K562 (cell line): ENCODE measurements around the gene PI4K2A. TPM values are rescaled to one million over a fixed set of nuclear protein-coding genes. Genes with fewer than 3 reads are reported as not detected.

Source experiments
- CREB3 ChIP-seq: fragments of 450-650 bp; conservative IDR thresholded peaks from 2 replicates; pipeline ENCODE4 v1.6.1; 2016; ENCODE audit warnings: missing genetic modification characterization, low read depth, mild to moderate bottlenecking, missing compliant biosample characterization, moderate library complexity
- FOXK1 ChIP-seq: sonication (generic); formaldehyde crosslinking; IDR thresholded peaks from 2 replicates; pipeline ENCODE4 v1.8.0; 2022; ENCODE audit warnings: missing genetic modification reagents, mild to moderate bottlenecking, borderline replicate concordance
- HES1 ChIP-seq: fragments of 450-650 bp; IDR thresholded peaks from 2 replicates; pipeline ENCODE4 v1.6.1; 2016; ENCODE audit warnings: low read depth, mild to moderate bottlenecking, moderate library complexity
- MAFG ChIP-seq: fragments of 450-650 bp; conservative IDR thresholded peaks from 2 replicates; pipeline ENCODE4 v1.6.1; 2016; ENCODE audit warnings: missing genetic modification characterization, missing compliant biosample characterization
- MEIS2 ChIP-seq: fragments of 450-650 bp; IDR thresholded peaks from 2 replicates; pipeline ENCODE4 v1.6.1; 2014; ENCODE audit warnings: mild to moderate bottlenecking; ENCODE audit not compliant: partially characterized antibody
- MNT ChIP-seq, 2 experiments: fragments of 450-650 bp; conservative IDR thresholded peaks; 2 replicates each; pipeline ENCODE4 v1.6.1; 2017; ENCODE audit warnings: mild to moderate bottlenecking in 2 of 2, moderate library complexity in 2 of 2
- NUFIP1 ChIP-seq: fragments of 450-650 bp; IDR thresholded peaks from 2 replicates; pipeline ENCODE4 v1.6.1; 2018; ENCODE audit not compliant: partially characterized antibody
- ZNF197 ChIP-seq: fragments of 200-800 bp; sonication (Bioruptor generic); IDR thresholded peaks from 2 replicates; pipeline ENCODE4 v1.6.1; 2016; ENCODE audit warnings: low read depth, missing genetic modification characterization, missing compliant biosample characterization
- ZNF316 ChIP-seq: fragments of 450-650 bp; IDR thresholded peaks from 2 replicates; pipeline ENCODE4 v1.6.1; 2016
- ZNF395 ChIP-seq: fragments of 200-800 bp; sonication (Bioruptor generic); IDR thresholded peaks from 2 replicates; pipeline ENCODE4 v1.6.1; 2017; ENCODE audit warnings: missing genetic modification characterization, missing compliant biosample characterization
- ZNF511 ChIP-seq: sonication (generic); formaldehyde crosslinking; IDR thresholded peaks from 2 replicates; pipeline ENCODE4 v1.8.0; 2022; ENCODE audit warnings: mild to moderate bottlenecking, missing genetic modification reagents
- ZNF561 ChIP-seq: fragments of 450-650 bp; formaldehyde crosslinking; conservative IDR thresholded peaks from 2 replicates; pipeline ENCODE4 v1.4.0; 2020; ENCODE audit warnings: mild to moderate bottlenecking, moderate library complexity
- ZNF592 ChIP-seq: fragments of 450-650 bp; IDR thresholded peaks from 2 replicates; pipeline ENCODE4 v1.6.1; 2017; ENCODE audit warnings: antibody characterized with exemption, mild to moderate bottlenecking
- ZNF766 ChIP-seq: fragments of 200-800 bp; sonication (Bioruptor generic); conservative IDR thresholded peaks from 2 replicates; pipeline ENCODE4 v1.6.1; 2016; ENCODE audit warnings: missing genetic modification characterization, missing compliant biosample characterization
- ZZZ3 ChIP-seq: fragments of 450-650 bp; IDR thresholded peaks from 2 replicates; pipeline ENCODE4 v1.6.1; 2016; ENCODE audit warnings: antibody characterized with exemption, mild to moderate bottlenecking, moderate library complexity
- polyA plus RNA-seq, 8 experiments: library from polyadenylated mRNA; depleted of rRNA in 4 of 8; stranded (reverse) in 5 of 8; unstranded in 3 of 8; fragments of >200 nt; fragmentation: Nextera tagmentation in 2 of 8; fragmentation: Illumina TruSeq in 1 of 8; extraction: Ambion mirVana in 2 of 8; extraction: Trizol in 1 of 8; gene quantifications; 2 replicates each; pipeline versions ENCODE4 v1.2.1 to v1.2.3, GENCODE V29; 2011 to 2014; ENCODE audit warnings: inconsistent platforms in 1 of 8, missing spikeins in 1 of 8
- total RNA-seq, 7 experiments: library from RNA; depleted of rRNA in 6 of 7; stranded (reverse); fragments of >200 nt in 6 of 7; fragmentation: Illumina TruSeq in 2 of 7; extraction: Trizol in 2 of 7; gene quantifications; 2 replicates each; pipeline versions ENCODE4 v1.2.1 to v1.2.3, GENCODE V29; 2011 to 2021; ENCODE audit warnings: low replicate concordance in 1 of 7

Gene PI4K2A
- total and polyA plus RNA-seq, 9 of the 15 experiments (the other 6 are each of a cell fraction or from before 2014, with no cell fraction given): 4.4 to 28.4 (median 16.5) TPM

GRCh38 chr10:97687785-97688781, 47.6 kb downstream of the PI4K2A start (continued):
- TF ChIP-seq ZNF592: peak; percentile 37; the same call in 1 of the 2 replicates
- TF ChIP-seq ZNF766 (CRISPR knock-in tag): peak; percentile 5; the same call in 1 of the 2 replicates
- no peak for TF ChIP-seq NUFIP1
- TF ChIP-seq ZNF316: peak; percentile 62; the same call in 1 of the 2 replicates
- TF ChIP-seq ZNF197 (CRISPR knock-in tag): peak; percentile 87
- no peak for TF ChIP-seq ZZZ3
- TF ChIP-seq FOXK1 (CRISPR knock-in tag): 0 out of 2 replicates have a peak, but pooled peaks have one; percentile 7
- 0 out of 2 replicates have a peak, but pooled peaks have one; percentile 25 for TF ChIP-seq MAFG (tag)
- no peak for TF ChIP-seq ZNF511
- no peak for TF ChIP-seq HES1
- TF ChIP-seq CREB3 (tag): peak; percentile 64; the same call in 1 of the 2 replicates
- TF ChIP-seq ZNF561 (CRISPR knock-in tag): no peak
- TF ChIP-seq ZNF395 (CRISPR knock-in tag): peak; percentile 68
- TF ChIP-seq MNT (conservative IDR thresholded peaks at IDR 0.05): 0 out of 4 replicates have a peak, but pooled peaks of 1 of the 2 experiments have one; percentile 0
- peak; percentile 43 for TF ChIP-seq MEIS2
